Measurements from ENCODE around the gene NAA16.

DNA sequence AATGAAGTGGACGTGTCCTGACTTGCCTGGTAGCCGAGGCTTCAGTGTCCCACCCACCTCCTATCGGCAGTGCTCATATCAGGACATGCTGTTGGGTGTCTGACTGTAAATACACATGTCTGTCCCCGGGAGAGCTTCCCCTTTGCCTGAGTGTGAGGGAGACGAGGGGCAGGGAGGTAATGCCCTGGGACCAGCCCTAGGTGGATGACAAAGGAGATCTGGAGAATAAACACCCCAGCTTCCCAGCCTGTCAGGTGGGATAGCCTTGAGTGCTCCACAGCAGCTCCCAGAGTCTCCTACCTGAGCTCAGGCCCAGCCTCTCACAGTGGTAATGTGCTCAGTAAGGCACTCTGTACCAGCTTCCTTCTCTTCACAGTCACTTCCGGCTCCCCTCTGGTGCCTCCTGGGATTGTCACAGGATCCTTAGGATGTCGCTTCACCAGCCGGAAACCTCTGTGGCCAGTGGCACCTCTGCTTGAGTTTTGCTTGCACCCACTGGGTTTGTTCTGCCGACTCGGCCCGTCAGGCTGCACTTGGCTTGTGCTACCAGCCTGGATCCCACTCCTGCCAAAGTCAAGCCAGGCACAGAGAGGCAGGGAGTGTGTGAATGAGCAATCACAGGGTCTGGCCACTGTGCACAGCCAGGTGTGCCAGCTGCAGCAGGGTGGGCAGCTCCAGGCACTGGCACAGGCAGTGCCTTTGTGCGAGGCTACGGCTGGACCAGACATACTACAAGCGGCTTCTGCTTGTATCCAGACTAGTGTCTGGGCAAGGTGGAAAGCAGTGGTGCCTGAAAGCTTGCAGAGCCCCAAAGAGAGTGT, 91.8 kb downstream of the NAA16 start:
- TF ChIP-seq, protein P1, sequence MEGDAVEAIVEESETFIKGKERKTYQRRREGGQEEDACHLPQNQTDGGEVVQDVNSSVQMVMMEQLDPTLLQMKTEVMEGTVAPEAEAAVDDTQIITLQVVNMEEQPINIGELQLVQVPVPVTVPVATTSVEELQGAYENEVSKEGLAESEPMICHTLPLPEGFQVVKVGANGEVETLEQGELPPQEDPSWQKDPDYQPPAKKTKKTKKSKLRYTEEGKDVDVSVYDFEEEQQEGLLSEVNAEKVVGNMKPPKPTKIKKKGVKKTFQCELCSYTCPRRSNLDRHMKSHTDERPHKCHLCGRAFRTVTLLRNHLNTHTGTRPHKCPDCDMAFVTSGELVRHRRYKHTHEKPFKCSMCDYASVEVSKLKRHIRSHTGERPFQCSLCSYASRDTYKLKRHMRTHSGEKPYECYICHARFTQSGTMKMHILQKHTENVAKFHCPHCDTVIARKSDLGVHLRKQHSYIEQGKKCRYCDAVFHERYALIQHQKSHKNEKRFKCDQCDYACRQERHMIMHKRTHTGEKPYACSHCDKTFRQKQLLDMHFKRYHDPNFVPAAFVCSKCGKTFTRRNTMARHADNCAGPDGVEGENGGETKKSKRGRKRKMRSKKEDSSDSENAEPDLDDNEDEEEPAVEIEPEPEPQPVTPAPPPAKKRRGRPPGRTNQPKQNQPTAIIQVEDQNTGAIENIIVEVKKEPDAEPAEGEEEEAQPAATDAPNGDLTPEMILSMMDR (conservative IDR thresholded peaks at IDR 0.05; ENCODE audit: low read depth, low read length) = no peak
- no peak for TF ChIP-seq EZH2phosphoT487 (IDR thresholded peaks at IDR 0.05; ENCODE audit: borderline replicate concordance, low read length)
- TF ChIP-seq EZH2 (IDR thresholded peaks at IDR 0.05; ENCODE audit: low read length, unreplicated experiment) = no peak
